HL-60 (cell line): ENCODE data around the gene LIMCH1.

Source experiments
- DNase-seq, 2 experiments: peaks; one replicate each; pipeline ENCODE4 v3.0.0-alpha.2; 2010 to 2020; ENCODE audit warnings: low read depth in 1 of 2, low spot score in 1 of 2
- H3K27ac ChIP-seq: fragments of 250-450 bp; sonication (Bioruptor Pico); replicated peaks from 2 replicates; pipeline ENCODE4 v1.5.1; 2020; ENCODE audit warnings: mild to moderate bottlenecking, moderate library complexity
- H3K27me3 ChIP-seq: fragments of 250-450 bp; sonication (Bioruptor Pico); 2 replicates; pipeline ENCODE4 v1.5.1; 2021; ENCODE audit warnings: mild to moderate bottlenecking, moderate library complexity; ENCODE audit not compliant: insufficient read depth, poor library complexity, severe bottlenecking
- H3K4me3 ChIP-seq: replicated peaks from 2 replicates; pipeline ENCODE4 v1.5.1; 2011; ENCODE audit warnings: mild to moderate bottlenecking, control low read depth, low read length; ENCODE audit not compliant: insufficient read depth
- GABPA ChIP-seq: IDR thresholded peaks from 2 replicates; pipeline ENCODE4 v1.6.1; 2012; ENCODE audit warnings: low read depth
- POLR2AphosphoS5 ChIP-seq: IDR thresholded peaks from 2 replicates; pipeline ENCODE4 v1.6.1; 2012; ENCODE audit warnings: low read depth
- SPI1 ChIP-seq: IDR thresholded peaks from 2 replicates; pipeline ENCODE4 v1.6.1; 2012; ENCODE audit warnings: low read depth, mild to moderate bottlenecking, borderline replicate concordance
- TF ChIP-seq, protein P1 (sequence below): IDR thresholded peaks from one replicate; pipeline ENCODE4 v1.5.1; 2011; ENCODE audit warnings: low read length, control low read depth, inconsistent platforms; ENCODE audit not compliant: insufficient read depth
- TF ChIP-seq, protein P2 (sequence below): IDR thresholded peaks from 2 replicates; pipeline ENCODE4 v1.6.1; 2012; ENCODE audit warnings: low read depth; ENCODE audit not compliant: insufficient replicate concordance

LIMCH1 gene

GRCh38 chr4:41670530-41670929, 132.6 kb downstream of the LIMCH1 start:
- DNase-seq, result no peak
- Histone ChIP-seq H3K4me3 (no peak overlapping the region), H3K27me3 (no peaks in the 10 kb centered on the region), H3K27ac (no peak overlapping the region)
- TF ChIP-seq SPI1 (no peak), POLR2AphosphoS5 (no peak), GABPA (no peak)
- TF ChIP-seq, protein P1, sequence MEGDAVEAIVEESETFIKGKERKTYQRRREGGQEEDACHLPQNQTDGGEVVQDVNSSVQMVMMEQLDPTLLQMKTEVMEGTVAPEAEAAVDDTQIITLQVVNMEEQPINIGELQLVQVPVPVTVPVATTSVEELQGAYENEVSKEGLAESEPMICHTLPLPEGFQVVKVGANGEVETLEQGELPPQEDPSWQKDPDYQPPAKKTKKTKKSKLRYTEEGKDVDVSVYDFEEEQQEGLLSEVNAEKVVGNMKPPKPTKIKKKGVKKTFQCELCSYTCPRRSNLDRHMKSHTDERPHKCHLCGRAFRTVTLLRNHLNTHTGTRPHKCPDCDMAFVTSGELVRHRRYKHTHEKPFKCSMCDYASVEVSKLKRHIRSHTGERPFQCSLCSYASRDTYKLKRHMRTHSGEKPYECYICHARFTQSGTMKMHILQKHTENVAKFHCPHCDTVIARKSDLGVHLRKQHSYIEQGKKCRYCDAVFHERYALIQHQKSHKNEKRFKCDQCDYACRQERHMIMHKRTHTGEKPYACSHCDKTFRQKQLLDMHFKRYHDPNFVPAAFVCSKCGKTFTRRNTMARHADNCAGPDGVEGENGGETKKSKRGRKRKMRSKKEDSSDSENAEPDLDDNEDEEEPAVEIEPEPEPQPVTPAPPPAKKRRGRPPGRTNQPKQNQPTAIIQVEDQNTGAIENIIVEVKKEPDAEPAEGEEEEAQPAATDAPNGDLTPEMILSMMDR, result no peak
- TF ChIP-seq, protein P2, sequence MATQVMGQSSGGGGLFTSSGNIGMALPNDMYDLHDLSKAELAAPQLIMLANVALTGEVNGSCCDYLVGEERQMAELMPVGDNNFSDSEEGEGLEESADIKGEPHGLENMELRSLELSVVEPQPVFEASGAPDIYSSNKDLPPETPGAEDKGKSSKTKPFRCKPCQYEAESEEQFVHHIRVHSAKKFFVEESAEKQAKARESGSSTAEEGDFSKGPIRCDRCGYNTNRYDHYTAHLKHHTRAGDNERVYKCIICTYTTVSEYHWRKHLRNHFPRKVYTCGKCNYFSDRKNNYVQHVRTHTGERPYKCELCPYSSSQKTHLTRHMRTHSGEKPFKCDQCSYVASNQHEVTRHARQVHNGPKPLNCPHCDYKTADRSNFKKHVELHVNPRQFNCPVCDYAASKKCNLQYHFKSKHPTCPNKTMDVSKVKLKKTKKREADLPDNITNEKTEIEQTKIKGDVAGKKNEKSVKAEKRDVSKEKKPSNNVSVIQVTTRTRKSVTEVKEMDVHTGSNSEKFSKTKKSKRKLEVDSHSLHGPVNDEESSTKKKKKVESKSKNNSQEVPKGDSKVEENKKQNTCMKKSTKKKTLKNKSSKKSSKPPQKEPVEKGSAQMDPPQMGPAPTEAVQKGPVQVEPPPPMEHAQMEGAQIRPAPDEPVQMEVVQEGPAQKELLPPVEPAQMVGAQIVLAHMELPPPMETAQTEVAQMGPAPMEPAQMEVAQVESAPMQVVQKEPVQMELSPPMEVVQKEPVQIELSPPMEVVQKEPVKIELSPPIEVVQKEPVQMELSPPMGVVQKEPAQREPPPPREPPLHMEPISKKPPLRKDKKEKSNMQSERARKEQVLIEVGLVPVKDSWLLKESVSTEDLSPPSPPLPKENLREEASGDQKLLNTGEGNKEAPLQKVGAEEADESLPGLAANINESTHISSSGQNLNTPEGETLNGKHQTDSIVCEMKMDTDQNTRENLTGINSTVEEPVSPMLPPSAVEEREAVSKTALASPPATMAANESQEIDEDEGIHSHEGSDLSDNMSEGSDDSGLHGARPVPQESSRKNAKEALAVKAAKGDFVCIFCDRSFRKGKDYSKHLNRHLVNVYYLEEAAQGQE, result no peak

- H3K4me3 ChIP-seq, result no peak overlapping the region
- TF ChIP-seq POLR2AphosphoS5 (no peak), SPI1 (no peak), GABPA (no peak)
- TF ChIP-seq, protein P1, result no peak
- TF ChIP-seq, protein P2, result no peak
- no peak overlapping the region for H3K27ac ChIP-seq
- no peaks in the 10 kb centered on the region for H3K27me3 ChIP-seq
- no peak for DNase-seq
Measured at GRCh38 chr4:41670982-41671381, 133.0 kb downstream of the LIMCH1 start.

- Histone ChIP-seq H3K27ac (no peak overlapping the region), H3K27me3 (no peaks in the 10 kb centered on the region), H3K4me3 (no peak overlapping the region)
- DNase-seq, result no peak
- TF ChIP-seq SPI1 (no peak), GABPA (no peak)
- TF ChIP-seq, protein P2, result no peak
- TF ChIP-seq, protein P1, result no peak
Measured at GRCh38 chr4:41678086-41678816, 140.3 kb downstream of the LIMCH1 start.
